Muscle of arm (tissue), 12 donors: Measurements from ENCODE around the gene GCHFR. TPM values are rescaled to one million over a fixed set of nuclear protein-coding genes. Genes with fewer than 3 reads are reported as not detected.

Experiments used
- DNase-seq: peaks from one replicate; pipeline ENCODE4 v3.0.0-alpha.2; 2013
- polyA plus RNA-seq, 12 donors: library from polyadenylated mRNA; unstranded; fragments of 120-200 nt; gene quantifications; one replicate each; pipeline ENCODE4 v1.2.1, GENCODE V29; 2013; ENCODE audit not compliant: insufficient read length in 12 of 12

GCHFR gene
- polyA plus RNA-seq, 12 donors: 2.2 to 9.3 (median 4.2) TPM; not detected in 2

GRCh38 chr15:40808861-40809450 is 45.1 kb downstream of the GCHFR start:
- no peak for DNase-seq

- DNase-seq: no peak
Measured at GRCh38 chr15:40812721-40813425, 49.0 kb downstream of the GCHFR start.

- no peak for DNase-seq
Measured at GRCh38 chr15:40815042-40815698, 51.3 kb downstream of the GCHFR start.

Other genes starting within 250 kb of the GCHFR start
- gene CCDC32, start 199.0 kb upstream of the GCHFR start, polyA plus RNA-seq: 10 to 100 TPM in 11 of 12 donors, not detected in 1; 15.4 to 23.5 (median 17.9) TPM
- 10 to 100 TPM in 1 of 12 donors, 1 to 10 TPM in 10, not detected in 1; 5.4 to 10.7 (median 7.4) TPM for gene RPUSD2, start 194.8 kb upstream of the GCHFR start, polyA plus RNA-seq
- 10 to 100 TPM in 9 of 12 donors, 1 to 10 TPM in 2, not detected in 1; 5.9 to 57.9 (median 13.2) TPM for gene KNL1, start 169.8 kb upstream of the GCHFR start, polyA plus RNA-seq
- 10 to 100 TPM in 5 of 12 donors, 1 to 10 TPM in 6, not detected in 1; 5.3 to 12.9 (median 9.0) TPM for gene RAD51, start 68.9 kb upstream of the GCHFR start, polyA plus RNA-seq
- gene RMDN3, start 8.8 kb upstream of the GCHFR start, polyA plus RNA-seq: 10 to 100 TPM in 11 of 12 donors, not detected in 1; 17.9 to 60.1 (median 21.2) TPM
- 1 to 10 TPM in 5 of 12 donors, under 1 TPM in 5, not detected in 2; 0.74 to 3.8 (median 1.2) TPM for gene C15orf62, start 5.9 kb downstream of the GCHFR start, polyA plus RNA-seq
- gene ZFYVE19, start 43.0 kb downstream of the GCHFR start, polyA plus RNA-seq: 10 to 100 TPM in 11 of 12 donors, not detected in 1; 11.2 to 29.1 (median 17.9) TPM
- gene DNAJC17, start 43.4 kb downstream of the GCHFR start, polyA plus RNA-seq: 10 to 100 TPM in 11 of 12 donors, not detected in 1; 19.2 to 42.1 (median 23.5) TPM
- gene PPP1R14D, start 64.6 kb downstream of the GCHFR start, polyA plus RNA-seq: under 1 TPM in 4 of 12 donors, not detected in 8; 0.22 to 0.44 (median 0.33) TPM
- 10 to 100 TPM in 3 of 12 donors, 1 to 10 TPM in 5, under 1 TPM in 3, not detected in 1; 0.37 to 37.6 (median 1.7) TPM for gene SPINT1, start 80.0 kb downstream of the GCHFR start, polyA plus RNA-seq
- gene RHOV, start 110.2 kb downstream of the GCHFR start, polyA plus RNA-seq: 10 to 100 TPM in 1 of 12 donors, 1 to 10 TPM in 2, under 1 TPM in 7, not detected in 2; 0.07 to 11.0 (median 0.30) TPM
- 10 to 100 TPM in 4 of 12 donors, 1 to 10 TPM in 7, not detected in 1; 7.4 to 18.6 (median 9.5) TPM for gene VPS18, start 130.4 kb downstream of the GCHFR start, polyA plus RNA-seq
- gene DLL4, start 165.3 kb downstream of the GCHFR start, polyA plus RNA-seq: 10 to 100 TPM in 7 of 12 donors, 1 to 10 TPM in 4, not detected in 1; 9.0 to 22.3 (median 10.8) TPM
- 1 to 10 TPM in 10 of 12 donors, not detected in 2; 1.1 to 5.3 (median 2.4) TPM for gene CHAC1, start 189.4 kb downstream of the GCHFR start, polyA plus RNA-seq